Fibroblast of lung (primary cell): Measurements from ENCODE around the gene ZNF660.
"Not testable (repeated sequence)": the region's sequence is repeated elsewhere in the genome, so short reads cannot be mapped to it uniquely, and the experiment has no call there.

ENCODE experiments used
- EZH2 ChIP-seq: IDR thresholded peaks from 2 replicates; pipeline ENCODE4 v1.5.1; 2012; ENCODE audit warnings: low read length, control low read depth, mild to moderate bottlenecking; ENCODE audit errors: missing control alignments
- TF ChIP-seq, protein P1 (sequence below), 2 donors: IDR thresholded peaks in 1 of 2; conservative IDR thresholded peaks in 1 of 2; 1 replicate in 1 of 2; 2 replicates in 1 of 2; pipeline ENCODE4 v1.5.1; 2011 to 2012; ENCODE audit warnings: low read length in 2 of 2, control low read depth in 1 of 2, inconsistent platforms in 1 of 2, low read depth in 1 of 2, mild to moderate bottlenecking in 1 of 2

DNA sequence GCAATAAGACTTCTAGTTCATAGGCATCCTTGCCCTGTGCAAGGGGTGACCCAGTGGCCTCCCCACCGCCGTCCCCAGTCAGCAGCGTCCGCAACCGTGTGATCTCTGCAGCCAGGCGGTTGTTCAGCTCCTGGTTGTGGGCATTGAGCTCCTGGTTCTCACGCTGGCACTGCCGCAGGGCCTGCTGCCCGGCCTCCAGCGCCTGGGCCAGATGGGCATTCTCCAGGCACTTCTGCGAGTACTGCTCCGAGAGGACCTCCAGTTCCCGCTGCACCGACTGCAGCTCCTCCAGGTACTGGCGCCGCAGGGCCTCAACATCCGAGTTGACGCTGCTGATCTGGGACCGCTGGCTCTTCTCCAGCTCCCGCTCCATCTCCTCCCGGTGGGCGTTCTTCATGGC is 6.4 kb upstream of the ZNF660 start:
- TF ChIP-seq, protein P1, sequence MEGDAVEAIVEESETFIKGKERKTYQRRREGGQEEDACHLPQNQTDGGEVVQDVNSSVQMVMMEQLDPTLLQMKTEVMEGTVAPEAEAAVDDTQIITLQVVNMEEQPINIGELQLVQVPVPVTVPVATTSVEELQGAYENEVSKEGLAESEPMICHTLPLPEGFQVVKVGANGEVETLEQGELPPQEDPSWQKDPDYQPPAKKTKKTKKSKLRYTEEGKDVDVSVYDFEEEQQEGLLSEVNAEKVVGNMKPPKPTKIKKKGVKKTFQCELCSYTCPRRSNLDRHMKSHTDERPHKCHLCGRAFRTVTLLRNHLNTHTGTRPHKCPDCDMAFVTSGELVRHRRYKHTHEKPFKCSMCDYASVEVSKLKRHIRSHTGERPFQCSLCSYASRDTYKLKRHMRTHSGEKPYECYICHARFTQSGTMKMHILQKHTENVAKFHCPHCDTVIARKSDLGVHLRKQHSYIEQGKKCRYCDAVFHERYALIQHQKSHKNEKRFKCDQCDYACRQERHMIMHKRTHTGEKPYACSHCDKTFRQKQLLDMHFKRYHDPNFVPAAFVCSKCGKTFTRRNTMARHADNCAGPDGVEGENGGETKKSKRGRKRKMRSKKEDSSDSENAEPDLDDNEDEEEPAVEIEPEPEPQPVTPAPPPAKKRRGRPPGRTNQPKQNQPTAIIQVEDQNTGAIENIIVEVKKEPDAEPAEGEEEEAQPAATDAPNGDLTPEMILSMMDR (conservative IDR thresholded peaks at IDR 0.05 in 1 of 2, IDR thresholded peaks at IDR 0.05 in 1 of 2; ENCODE audit: low read depth in 1 of 2, low read length in 2 of 2) = not testable (repeated sequence)
- not testable (repeated sequence) for TF ChIP-seq EZH2
